Renal cortex interstitium (tissue), 15 donors: Measurements from ENCODE around the gene MFAP3L. TPM values are rescaled to one million over a fixed set of nuclear protein-coding genes. Genes with fewer than 3 reads are reported as not detected.
"Not testable (repeated sequence)": the region's sequence is repeated elsewhere in the genome, so short reads cannot be mapped to it uniquely, and the experiment has no call there.

Experiments used
- DNase-seq, 11 donors: peaks; one replicate each; pipeline ENCODE4 v3.0.0-alpha.2; 2013; ENCODE audit warnings: low read depth in 9 of 11, low spot score in 4 of 11; ENCODE audit errors: extremely low read depth in 1 of 11
- long read RNA-seq, 16 experiments: transcript quantifications; one replicate each; lab custom pipeline, GENCODE V29; 2026
- polyA plus RNA-seq, 3 donors: library from polyadenylated mRNA; unstranded; fragments of 120-200 nt; gene quantifications; one replicate each; pipeline ENCODE4 v1.2.1, GENCODE V29; 2013; ENCODE audit not compliant: insufficient read length in 3 of 3

The MFAP3L gene
- 10 to 100 TPM; 19.0 to 20.5 (median 20.4) TPM for polyA plus RNA-seq
- long read RNA-seq, donor 1, partial matches to known transcripts, result 6 of 6 reads
- long read RNA-seq, donor 1, other reads (novel, unspliced or antisense), result 0 of 6 reads
- long read RNA-seq, donor 2, full-length matches to known transcripts, result 3 of 3 reads
- long read RNA-seq, donor 2, partial matches to known transcripts, result 0 of 3 reads
- long read RNA-seq, donor 2, other reads (novel, unspliced or antisense), result 0 of 3 reads
- long read RNA-seq, donor 3, partial matches to known transcripts, result 0 of 1 reads
- long read RNA-seq, donor 3, other reads (novel, unspliced or antisense), result 0 of 1 reads
- long read RNA-seq, donor 4, partial matches to known transcripts, result 0 of 2 reads
- long read RNA-seq, donor 4, other reads (novel, unspliced or antisense), result 0 of 2 reads
- long read RNA-seq, donor 5, result 0 reads
- long read RNA-seq, donor 6, result 0 reads
- long read RNA-seq, donor 7, full-length matches to known transcripts, result 1 of 1 reads
- long read RNA-seq, donor 7, partial matches to known transcripts, result 0 of 1 reads
- long read RNA-seq, donor 7, other reads (novel, unspliced or antisense), result 0 of 1 reads
- long read RNA-seq, donor 8, result 0 reads
- long read RNA-seq, donor 9, result 0 reads
- long read RNA-seq, donor 10, partial matches to known transcripts, result 0 of 1 reads
- long read RNA-seq, donor 10, other reads (novel, unspliced or antisense), result 0 of 1 reads
- long read RNA-seq, donor 11, full-length matches to known transcripts, result 3 of 3 reads
- long read RNA-seq, donor 11, partial matches to known transcripts, result 0 of 3 reads
- long read RNA-seq, donor 11, other reads (novel, unspliced or antisense), result 0 of 3 reads
- long read RNA-seq, donor 12, result 0 reads
- long read RNA-seq, donor 13, result 0 reads
- long read RNA-seq, donor 14, result 0 reads
- long read RNA-seq, donor 15, partial matches to known transcripts, result 0 of 1 reads
- long read RNA-seq, donor 15, other reads (novel, unspliced or antisense), result 0 of 1 reads
- long read RNA-seq, donor 16, full-length matches to known transcripts, result 4 of 4 reads
- long read RNA-seq, donor 16, partial matches to known transcripts, result 0 of 4 reads
- long read RNA-seq, donor 16, other reads (novel, unspliced or antisense), result 0 of 4 reads

DNA sequence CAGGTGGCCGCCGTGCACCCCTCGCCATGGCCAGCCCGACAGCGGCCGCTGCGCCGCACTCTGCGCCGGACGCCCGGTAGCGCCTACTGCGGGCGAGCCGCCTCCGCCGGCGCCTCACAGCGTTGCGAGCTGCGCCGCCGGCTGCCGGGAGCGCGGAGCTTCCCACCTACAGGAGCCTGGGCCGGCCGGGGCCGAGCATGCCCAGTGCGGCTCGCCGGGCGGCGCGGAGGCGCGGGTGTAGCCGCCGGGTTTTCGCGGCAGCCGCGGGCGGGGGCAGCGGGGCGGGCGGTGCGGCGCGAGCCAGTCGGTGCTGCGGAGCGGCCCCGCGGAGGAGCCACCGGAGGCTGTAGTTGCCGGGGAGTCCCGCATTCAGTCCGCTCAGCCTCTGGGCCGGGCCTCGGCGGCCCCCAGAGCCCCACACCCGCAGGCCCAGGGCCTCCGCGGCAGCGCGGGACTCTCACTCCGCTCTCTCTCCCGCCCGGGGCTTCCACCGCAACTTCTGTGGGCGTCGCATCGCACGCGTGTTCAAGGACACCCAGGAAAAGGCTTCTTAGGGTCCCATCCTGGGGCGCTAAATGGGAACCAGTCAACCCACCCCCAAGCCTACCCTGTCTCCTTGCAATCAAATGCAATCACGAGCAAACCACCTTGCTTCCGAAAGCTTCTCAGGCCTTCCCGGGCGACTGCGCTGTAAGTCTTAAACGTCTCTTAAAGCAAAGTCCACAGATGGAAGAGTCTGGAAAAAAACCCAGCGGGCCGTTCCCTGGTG, at the start of gene MFAP3L:
MFAP3L (minus strand) TSS at position 143 of the 769 bp plus-strand sequence. CDS start 20,518 bp downstream, outside the sequence.
- peak; percentile 33 to 85 (median 81) for DNase-seq

DNA sequence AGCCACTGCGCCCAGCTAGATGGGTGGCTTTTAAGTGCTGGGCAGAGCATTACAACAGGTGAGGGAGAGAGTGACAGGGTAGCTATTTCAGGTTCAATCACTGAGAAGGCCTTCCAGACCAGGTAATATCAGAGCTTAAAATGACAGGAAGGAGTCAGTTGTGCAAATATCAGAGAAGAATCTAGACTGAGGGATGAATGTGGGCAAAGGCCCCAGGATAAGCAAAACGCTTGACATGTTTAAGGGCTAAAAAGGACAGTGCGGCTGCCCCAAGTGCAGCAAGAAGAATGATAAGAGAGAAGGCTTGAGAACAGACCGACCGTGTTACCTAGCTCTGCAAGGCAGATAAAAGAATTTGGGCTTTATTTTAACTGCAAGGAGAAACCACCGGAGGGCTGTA, 45.0 kb upstream of the MFAP3L start:
- DNase-seq, result no peak

DNA sequence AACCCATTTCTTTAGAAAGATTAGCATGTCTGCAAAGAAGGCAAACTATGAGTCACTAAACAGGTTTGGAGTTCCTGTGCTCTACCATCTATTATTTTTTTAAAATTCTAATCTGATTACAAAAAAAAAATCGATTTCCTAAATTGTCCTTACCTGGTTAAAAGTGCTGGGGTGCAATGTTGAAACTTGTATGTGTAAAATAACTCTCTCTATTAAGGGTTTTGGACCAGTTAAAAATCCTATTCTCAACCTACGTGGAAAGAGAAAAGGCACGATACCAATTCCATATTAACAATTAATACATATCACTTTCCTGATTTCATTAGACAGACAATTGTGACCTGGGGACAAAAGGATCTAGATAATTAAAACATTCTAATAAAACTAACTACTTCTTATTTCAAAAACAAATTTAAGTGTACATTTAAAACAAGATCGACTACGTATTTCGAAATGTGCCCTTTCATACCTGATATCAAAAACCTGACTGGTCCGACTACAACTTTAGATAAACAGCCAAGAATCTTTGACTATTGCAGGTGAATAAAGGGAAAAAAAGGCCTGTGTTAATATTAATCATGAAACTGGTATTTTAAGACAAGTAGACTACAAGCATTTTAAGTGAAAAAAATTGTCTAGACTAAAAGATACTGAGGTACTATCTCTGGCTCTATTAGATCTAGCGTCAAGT, 42.4 kb upstream of the MFAP3L start:
- DNase-seq, result no peak

DNA sequence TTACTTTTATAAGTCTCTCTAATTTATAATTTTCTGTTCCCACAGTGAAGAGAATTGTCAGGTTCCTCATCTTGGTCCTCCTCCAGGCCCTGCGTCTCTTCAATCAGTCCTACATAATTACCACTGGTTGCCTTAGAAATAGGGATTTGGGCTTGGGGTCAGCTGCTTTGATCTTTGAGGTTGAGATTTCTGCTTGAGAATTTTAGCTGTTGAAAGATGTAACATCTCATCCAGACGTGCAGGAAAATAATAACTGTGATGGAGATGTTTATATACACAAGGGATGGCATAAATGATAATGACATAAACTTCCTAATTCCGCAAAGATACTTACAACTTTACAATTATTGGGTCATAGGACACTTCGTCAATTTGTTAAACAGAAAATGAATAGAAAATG, 33.2 kb upstream of the MFAP3L start:
- no peak for DNase-seq

DNA sequence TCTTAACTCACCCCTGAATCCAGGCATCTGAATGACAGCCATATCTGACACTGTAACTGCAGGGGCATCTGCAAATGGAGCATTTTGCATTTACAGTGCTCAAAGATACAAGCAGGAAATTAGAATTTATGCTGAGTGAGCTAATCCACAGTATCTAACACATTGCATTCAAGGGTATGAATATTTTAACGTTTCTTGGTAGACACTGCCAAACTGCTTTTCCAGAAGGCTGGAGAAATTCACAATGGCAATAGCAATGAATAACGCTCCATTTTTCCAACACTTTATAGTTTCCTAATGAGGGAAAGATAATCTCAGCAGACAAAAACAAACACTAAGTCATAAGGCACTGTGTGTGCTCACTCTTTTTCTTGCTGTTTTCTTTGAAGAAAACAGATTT, 32.6 kb upstream of the MFAP3L start:
- DNase-seq, result no peak

DNA sequence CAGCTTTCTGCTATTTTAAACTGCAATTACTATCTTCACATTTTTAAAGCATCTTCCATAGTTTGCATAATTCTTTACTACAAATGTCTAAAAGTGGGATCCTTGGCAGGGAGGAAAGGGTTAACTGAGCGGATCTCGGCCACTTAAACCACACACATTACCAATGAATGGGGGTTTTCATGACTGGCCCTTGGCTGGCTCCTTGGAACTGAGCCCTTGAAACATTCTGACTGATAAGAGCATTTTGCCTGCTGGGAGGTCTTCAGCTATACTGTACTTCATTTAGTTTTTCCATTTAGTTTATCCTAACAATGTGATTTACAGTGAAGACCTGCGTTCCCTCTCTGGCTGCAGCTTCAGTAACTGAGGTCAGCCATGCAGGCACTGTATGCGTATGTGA, 31.7 kb upstream of the MFAP3L start:
- no peak for DNase-seq

DNA sequence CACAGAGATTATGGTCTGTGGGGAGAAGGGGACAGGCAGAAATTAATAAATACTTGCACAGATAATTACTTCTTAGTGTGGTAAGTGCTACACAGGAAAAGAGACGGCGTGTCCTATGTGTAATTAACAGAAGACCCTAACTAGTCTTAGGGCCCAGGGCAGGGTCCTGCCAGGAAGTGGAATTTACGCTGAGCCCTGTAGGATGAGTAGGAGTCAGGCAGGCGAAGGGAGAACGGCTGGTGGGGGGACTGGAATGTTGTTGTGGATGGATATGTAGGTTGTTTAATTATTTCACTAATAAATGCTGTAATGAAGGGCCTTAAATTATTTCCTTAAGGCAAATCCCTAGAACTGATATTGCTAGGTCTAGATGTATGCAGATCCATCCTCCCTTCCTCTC, 26.7 kb upstream of the MFAP3L start:
- no peak for DNase-seq

DNA sequence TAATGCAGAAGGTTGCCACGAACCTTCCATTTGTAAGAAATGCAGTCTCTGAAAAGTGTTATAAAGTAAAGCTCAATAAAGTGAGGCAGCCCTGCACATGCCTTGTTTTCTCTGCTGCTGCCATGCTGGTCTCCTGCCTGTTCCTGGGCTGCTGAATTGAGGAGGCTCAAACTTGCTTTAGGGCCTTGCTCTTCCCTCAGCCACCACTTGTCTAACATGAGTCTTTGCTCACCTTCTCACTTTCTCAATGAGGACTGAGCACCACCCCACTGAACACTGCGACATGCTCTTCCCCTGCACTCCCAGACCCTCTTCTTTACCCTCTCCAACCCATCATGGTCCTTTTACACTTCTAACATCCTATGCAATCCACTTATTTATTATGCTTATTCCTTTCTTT, 25.2 kb upstream of the MFAP3L start:
- no peak for DNase-seq

DNA sequence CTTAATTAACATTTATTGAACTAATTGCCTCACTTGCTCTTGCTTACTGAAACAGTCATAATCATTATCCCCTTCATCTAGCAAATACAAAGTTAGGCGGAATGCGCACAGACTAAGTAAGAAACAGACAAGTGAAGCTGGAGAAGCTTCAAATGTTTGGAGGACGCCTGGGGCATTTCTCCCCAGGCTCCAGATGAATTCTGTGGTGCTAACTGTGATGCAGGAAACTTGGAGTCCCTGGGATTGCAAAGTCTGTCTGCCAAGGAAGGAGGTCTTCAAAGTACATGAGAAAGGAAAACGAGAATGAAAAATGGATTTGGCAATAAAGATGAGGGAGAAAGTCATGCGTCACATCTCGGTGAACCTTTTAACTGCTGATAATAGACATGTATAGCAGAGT, 23.6 kb upstream of the MFAP3L start:
- DNase-seq, result no peak

DNA sequence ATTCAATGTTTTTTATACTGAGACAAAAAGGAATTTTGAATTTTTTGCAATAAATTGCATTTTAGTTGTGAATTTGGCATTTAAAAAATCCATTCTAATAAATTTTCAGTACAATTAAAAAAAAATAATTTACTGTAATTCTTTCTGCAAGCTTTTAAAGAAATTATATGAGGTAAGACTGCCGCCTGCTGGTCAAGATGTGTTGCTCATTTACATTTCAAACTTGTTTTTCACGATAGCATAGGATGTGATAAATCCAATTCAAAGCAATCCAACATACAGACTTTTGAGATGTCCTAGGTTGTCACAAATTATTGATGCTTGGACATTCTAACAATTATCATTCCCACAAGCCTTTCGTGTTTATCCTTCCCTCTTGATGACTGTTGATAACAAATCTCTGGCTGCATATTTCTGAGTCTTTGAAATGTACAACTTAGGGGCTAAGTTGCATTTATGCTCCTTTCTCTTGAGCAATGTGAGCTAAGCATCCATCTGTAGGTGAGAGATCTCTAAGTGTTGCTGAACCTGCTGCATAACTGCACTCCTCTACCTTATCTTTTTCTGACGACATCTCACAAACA, 21.7 kb upstream of the MFAP3L start:
- DNase-seq, result peak in 9 of 11 donors; percentile 37 to 74 (median 49)

DNA sequence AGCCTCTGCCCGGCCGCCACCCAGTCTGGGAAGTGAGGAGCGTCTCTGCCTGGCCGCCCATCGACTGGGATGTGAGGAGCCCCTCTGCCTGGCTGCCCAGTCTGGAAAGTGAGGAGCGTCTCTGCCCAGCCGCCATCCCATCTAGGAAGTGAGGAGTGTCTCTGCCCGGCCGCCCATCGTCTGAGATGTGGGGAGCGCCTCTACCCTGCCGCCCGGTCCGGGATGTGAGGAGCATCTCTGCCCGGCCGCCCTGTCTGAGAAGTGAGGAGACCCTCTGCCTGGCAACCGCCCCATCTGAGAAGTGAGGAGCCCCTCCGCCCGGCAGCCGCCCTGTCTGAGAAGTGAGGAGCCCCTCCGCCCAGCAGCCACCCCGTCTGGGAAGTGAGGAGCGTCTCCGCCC, 20.0 kb upstream of the MFAP3L start:
- not testable (repeated sequence) for DNase-seq

DNA sequence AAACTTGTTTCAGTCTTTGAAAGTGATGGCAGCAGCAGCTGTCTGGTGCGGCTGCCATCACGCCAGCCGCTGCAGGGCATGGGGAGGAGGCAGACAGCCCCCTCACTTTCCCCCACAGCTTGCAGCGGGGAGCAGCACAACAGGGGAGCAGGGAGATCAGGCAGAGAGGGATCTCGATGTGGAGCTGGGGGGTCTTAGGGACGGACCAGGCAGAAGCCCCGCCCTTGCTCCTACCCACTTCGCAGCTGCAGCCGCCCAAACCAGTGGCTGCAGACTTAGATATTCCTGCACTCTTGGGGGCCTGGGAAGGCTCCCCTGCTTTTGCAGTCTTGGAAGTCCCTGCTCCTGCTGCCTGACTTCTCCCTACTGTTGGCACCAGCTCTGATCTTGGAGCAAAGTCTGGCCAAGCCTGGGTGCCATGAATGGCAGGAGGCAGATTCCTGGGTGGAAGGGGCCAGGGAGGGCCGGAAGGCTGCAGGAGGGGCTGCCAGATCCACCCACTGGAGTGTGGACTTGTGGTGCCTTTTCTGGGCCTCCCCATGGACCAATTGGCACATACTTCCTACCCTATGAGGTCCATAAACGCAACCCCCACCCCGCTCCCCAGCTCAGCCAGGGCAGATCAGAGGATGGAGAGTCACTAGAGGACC, 14.0 kb upstream of the MFAP3L start:
- no peak for DNase-seq

DNA sequence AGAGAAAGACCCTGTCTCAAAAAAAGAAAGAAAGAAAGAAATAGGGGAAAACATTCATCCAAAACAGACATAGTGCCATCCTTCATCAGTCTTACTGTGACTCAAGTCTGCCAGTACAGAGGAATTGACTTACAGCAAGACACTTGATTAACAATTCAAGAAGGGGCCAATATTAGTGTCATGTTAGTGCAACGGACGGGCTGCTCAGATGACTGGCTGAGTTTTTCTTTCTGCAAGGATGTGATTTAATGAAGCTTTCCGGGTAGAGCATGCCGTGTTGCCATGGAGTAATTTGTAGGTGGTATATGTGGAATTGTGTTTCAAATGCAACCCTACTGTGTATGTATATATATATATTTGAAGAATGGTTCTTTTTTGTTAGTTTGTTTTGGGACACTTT, 12.6 kb upstream of the MFAP3L start:
- no peak for DNase-seq

DNA sequence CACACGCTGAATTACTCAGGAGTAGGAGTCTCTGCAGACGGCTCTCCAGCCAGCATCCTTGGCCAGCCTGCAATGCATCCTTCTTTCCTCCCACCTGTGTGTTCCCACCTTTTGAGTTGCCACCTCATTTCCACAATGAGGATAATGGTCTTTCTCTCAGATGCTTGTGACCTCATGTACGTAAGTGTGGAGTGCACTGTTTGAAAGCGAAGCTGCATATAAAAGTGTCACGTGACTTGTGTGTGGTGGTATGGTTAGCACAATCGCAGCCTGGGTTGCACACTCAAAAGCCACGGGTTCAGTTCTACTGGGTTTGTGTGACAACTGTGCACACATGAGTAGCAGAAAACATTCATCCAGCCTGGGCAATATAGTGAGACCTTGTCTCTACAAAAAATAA, 12.0 kb upstream of the MFAP3L start:
- DNase-seq, result no peak

DNA sequence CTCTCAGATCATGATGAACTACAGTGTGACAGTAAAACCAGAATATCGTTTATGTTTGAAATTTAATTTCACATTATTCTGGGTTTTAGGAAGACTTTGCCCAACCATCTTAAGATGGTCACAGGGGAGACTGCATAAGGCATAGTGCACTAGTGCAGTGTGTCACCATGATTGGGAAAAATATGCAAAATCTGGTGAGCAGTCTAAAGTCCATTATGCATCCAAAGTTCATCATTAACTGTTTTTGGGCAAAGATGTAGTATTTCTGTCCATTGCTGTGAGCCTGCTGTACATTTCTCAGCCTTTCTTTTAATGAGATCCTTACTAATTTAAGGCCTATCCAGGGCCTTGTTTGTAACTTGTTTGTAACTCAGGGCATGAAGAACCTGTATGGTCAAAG, 11.3 kb upstream of the MFAP3L start:
- no peak for DNase-seq

DNA sequence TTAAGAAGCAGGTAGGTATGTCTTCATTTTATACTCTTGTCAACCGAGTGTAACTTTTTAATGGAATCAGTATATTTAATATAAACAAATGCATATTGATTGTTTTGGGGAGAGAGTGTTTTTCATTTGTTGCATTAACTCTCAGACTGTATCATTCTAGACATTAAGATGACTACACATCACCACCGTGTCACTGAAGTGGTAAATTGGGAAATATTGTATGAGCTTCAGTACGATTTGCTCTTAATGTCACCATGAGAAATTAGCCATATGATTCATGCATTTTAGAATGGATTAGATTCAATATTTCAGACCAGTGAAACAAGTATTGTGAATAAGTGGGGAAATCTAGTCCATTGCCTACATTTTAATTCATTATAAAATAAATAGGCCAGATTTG, 9.7 kb upstream of the MFAP3L start:
- no peak for DNase-seq

DNA sequence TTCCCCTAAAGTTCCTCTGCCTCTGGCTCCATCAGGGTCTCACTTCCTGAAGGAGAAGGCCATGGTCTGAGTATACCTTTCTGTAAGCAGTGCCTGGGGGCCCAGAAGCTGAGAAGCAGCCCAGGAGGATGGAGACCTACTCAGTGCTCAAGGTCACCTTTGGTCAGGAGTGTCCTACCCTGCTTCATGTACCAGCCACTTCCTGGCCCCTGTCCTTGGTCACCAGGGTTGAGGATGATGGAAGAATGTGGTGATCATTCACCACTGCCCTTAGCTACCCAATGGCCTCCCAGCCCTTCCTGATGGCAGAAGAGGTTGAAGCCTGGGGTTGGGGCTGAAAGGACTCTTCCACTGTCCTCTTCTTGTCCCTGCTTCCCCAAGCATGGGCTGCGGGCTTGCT, 9.0 kb upstream of the MFAP3L start:
- DNase-seq, result no peak

DNA sequence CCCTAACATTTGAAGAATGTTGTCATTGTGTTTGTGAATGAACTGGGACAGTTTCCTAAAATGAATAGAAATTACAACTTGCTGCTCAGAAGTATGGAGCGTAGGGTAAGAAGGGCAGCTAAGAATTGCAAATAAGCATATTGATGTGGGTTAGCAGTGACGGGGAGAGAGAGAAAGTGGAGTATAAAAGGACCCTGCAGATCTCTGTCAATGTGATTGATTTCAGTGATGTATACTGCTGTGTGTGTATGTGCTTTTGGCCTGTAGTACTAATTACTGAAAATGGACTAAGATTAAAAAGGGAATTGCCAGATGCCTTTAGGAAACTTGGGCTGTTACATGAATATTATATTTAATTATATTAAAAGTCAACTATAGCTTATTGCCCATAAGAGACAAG, 7.8 kb upstream of the MFAP3L start:
- no peak for DNase-seq
